HFF-Myc (cell line): ENCODE measurements around the gene CORO7.

Experiments used
- DNase-seq: peaks from one replicate; pipeline ENCODE4 v3.0.0-alpha.2; 2011; ENCODE audit warnings: low read depth; ENCODE audit errors: extremely low read depth
- H3K4me3 ChIP-seq: replicated peaks from 2 replicates; pipeline ENCODE4 v1.5.1; 2011; ENCODE audit warnings: low read depth, mild to moderate bottlenecking, control low read depth, low read length
- CTCF ChIP-seq: IDR thresholded peaks from 2 replicates; pipeline ENCODE4 v1.5.1; 2012; ENCODE audit warnings: mild to moderate bottlenecking, low read depth, low read length, control low read depth; ENCODE audit errors: missing control alignments

Gene CORO7

GRCh38 chr16:4454623-4455022 is 38.2 kb upstream of the CORO7 start:
- TF ChIP-seq CTCF: no peak

GRCh38 chr16:4452674-4453073 is 36.3 kb upstream of the CORO7 start:
- TF ChIP-seq CTCF: no peak
- no peak overlapping the region for H3K4me3 ChIP-seq
- DNase-seq: no peak

More at GRCh38 chr16:4454623-4455022, 38.2 kb upstream of the CORO7 start:
- H3K4me3 ChIP-seq: no peak overlapping the region
- no peak for DNase-seq

- DNase-seq: no peak
- no peak for TF ChIP-seq CTCF
Measured at GRCh38 chr16:4450931-4451519, 34.6 kb upstream of the CORO7 start.

GRCh38 chr16:4450430-4450829 is 34.0 kb upstream of the CORO7 start:
- no peak for DNase-seq
- TF ChIP-seq CTCF: no peak
- H3K4me3 ChIP-seq: no peak overlapping the region

More at GRCh38 chr16:4450931-4451519, 34.6 kb upstream of the CORO7 start:
- H3K4me3 ChIP-seq: no peak overlapping the region

- DNase-seq: no peak
- no peak for TF ChIP-seq CTCF
- H3K4me3 ChIP-seq: no peak overlapping the region
Measured at GRCh38 chr16:4443986-4444385, 27.6 kb upstream of the CORO7 start.

GRCh38 chr16:4443271-4443670 is 26.9 kb upstream of the CORO7 start:
- H3K4me3 ChIP-seq: no peak overlapping the region
- TF ChIP-seq CTCF: no peak
- no peak for DNase-seq

- H3K4me3 ChIP-seq: no peak overlapping the region
- DNase-seq: no peak
- TF ChIP-seq CTCF: no peak
Measured at GRCh38 chr16:4442371-4442770, 26.0 kb upstream of the CORO7 start.
